Iris pigment epithelial cell (primary cell): Measurements from ENCODE around the gene CYP21A2.
"Not testable (repeated sequence)": the region's sequence is repeated elsewhere in the genome, so short reads cannot be mapped to it uniquely, and the experiment has no call there.

Experiments used
- DNase-seq: peaks from one replicate; pipeline ENCODE4 v3.0.0-alpha.2; 2011; ENCODE audit warnings: low read depth

The CYP21A2 gene

DNA sequence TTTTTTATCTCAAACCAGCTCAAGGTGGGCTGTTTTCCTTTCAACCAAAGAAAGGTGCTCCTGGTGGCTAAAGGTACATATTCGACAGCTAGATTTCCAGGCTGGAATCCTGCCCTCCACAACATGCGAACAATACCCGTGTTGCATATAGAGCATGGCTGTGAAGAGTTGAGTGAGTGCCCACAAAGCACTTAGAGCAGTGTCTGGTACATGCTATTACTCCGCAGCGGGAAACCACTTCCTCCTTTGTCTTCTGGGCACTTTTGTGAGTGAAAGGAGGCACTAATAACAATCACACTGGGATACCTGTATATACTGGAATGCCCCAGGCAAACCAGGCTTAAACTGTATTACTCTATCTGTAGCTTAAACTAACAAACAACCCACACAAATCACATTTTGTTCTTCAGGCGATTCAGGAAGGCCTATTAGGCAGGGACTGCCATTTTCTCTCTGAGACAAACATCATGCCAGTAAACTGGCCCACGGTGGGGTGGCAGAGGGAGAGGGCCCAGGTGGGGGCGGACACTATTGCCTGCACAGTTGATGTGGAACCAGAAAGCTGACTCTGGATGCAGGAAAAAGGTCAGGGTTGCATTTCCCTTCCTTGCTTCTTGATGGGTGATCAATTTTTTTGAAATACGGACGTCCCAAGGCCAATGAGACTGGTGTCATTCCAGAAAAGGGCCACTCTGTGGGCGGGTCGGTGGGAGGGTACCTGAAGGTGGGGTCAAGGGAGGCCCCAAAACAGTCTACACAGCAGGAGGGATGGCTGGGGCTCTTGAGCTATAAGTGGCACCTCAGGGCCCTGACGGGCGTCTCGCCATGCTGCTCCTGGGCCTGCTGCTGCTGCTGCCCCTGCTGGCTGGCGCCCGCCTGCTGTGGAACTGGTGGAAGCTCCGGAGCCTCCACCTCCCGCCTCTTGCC lies at the start of gene CYP21A2:
Gene CYP21A2, plus strand, starts transcription at position 818 of the 927 bp plus-strand sequence. Its CDS starts 8 bp downstream, at position 826.
- DNase-seq: not testable (repeated sequence)

DNA sequence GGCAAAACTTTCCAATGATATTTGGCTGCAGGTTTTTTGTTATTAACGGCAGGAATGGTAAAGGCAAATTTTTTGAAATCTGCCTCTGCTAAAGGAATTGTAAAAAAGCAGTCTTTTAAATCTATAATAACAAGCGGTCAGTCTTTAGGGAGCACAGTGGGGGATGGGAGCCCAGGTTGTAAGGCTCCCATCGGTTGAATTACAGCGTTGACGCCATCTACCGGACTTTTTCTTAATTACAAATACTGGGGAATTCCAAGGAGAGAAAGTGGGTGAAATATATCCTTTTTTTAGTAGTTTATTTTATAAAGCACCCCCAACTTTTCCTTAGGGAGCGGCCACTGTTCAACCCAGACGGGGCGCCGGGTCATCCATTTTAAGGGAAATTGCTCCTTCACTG lies 48.9 kb upstream of the CYP21A2 start:
- not testable (repeated sequence) for DNase-seq

- not testable (repeated sequence) for DNase-seq
Measured at GRCh38 chr6:31994421-31994820, 43.8 kb upstream of the CYP21A2 start.

DNA sequence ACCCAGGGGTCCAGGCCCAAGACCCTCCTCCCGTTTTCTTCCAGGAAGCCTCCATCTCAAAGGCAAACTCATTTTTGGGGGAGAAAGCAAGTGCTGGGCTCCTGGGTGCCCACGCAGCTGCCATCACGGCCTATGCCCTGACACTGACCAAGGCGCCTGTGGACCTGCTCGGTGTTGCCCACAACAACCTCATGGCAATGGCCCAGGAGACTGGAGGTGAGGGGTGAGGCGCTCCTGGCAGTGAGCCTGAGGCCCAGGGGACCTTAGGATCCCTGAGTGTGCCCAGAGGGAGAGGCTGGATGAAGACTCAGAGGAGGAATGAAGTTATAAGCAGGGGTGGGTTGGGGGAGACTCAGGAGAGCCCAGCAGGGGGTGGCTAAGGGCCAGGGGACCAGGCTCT lies 41.8 kb upstream of the CYP21A2 start:
- not testable (repeated sequence) for DNase-seq

DNA sequence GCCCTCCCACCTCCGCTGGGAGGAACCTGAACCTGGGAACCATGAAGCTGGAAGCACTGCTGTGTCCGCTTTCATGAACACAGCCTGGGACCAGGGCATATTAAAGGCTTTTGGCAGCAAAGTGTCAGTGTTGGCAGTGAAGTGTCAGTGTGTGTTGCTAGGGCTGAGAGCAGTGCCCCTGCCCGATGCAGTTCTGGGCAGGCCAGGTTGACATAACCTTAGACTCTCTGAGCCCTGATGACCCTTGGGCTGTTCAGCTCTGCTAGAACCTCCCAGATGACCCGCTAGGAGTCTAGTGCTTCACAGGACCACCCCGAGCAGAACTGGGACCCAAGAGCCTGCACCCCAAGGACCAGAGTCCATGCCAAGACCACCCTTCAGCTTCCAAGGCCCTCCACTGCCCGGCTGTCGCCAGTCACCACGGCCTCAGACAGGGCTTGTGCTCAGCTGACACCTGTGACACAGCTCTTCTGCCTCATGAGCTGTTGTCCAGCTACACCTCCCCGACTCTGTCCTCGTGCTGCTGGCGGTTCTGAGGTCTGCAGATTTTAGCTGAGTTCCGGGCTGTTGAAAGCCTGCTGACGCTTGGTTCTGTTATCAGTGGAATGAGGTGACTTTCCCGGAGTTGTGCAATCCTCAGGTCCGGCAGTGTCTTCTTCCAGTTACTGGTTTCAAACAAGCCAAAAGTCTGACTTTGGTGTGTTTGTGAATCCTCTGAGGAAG lies 35.5 kb upstream of the CYP21A2 start:
- not testable (repeated sequence) for DNase-seq

- not testable (repeated sequence) for DNase-seq
Measured at GRCh38 chr6:32003301-32003700, 34.9 kb upstream of the CYP21A2 start.

DNA sequence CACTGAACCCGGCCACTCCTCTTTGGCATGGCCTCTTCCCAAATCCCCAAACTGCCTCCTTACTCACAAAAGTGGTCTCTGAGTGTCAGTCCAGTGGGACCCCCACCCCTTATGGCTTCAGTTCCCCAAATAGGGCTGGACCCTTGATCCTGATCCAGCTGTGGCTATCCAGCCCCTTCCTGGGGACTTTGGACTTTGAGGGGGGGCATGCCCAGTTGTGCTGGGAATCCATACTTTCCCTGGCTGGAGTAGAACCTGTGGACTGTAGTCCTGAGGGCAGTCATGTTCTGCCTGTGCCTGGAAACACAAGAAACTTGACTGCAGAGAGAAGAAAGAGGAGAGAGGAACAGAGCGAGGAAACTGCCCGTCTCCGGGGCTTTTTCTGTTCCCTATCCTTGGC lies 33.8 kb upstream of the CYP21A2 start:
- DNase-seq: not testable (repeated sequence)

- DNase-seq: not testable (repeated sequence)
Measured at GRCh38 chr6:32004864-32005537, 33.2 kb upstream of the CYP21A2 start.

- DNase-seq: not testable (repeated sequence)
Measured at GRCh38 chr6:32005538-32005880, 32.7 kb upstream of the CYP21A2 start.

DNA sequence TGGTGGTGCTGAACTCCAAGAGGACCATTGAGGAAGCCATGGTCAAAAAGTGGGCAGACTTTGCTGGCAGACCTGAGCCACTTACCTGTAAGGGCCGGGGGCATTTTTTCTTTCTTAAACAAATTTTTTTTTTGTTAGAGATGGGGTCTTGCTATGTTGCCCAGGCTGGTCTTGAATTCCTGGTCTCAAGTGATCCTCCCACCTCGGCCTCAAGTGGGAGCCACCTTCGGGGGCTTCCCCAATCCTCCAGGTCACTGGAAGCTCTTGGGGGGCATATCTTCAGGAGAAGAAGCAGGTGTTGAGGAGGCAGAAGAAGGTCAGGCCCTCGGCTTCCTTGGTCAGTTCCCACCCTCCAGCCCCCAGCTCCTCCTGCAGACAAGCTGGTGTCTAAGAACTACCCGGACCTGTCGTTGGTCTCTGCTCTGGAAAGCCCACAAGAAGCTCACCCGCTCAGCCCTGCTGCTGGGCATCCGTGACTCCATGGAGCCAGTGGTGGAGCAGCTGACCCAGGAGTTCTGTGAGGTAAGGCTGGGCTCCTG lies 32.2 kb upstream of the CYP21A2 start:
- DNase-seq: not testable (repeated sequence)

DNA sequence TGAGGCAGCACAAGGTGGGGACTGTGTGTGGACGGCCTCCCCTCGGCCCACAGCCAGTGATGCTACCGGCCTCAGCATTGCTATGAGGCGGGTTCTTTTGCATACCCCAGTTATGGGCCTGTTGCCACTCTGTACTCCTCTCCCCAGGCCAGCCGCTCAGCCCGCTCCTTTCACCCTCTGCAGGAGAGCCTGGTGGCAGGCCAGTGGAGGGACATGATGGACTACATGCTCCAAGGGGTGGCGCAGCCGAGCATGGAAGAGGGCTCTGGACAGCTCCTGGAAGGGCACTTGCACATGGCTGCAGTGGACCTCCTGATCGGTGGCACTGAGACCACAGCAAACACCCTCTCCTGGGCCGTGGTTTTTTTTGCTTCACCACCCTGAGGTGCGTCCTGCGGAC lies 31.1 kb upstream of the CYP21A2 start:
- not testable (repeated sequence) for DNase-seq

GRCh38 chr6:32008037-32008436 lies 30.2 kb upstream of the CYP21A2 start:
- not testable (repeated sequence) for DNase-seq

GRCh38 chr6:32008616-32009015 lies 29.6 kb upstream of the CYP21A2 start:
- not testable (repeated sequence) for DNase-seq

- not testable (repeated sequence) for DNase-seq
Measured at GRCh38 chr6:32009537-32009936, 28.7 kb upstream of the CYP21A2 start.

DNA sequence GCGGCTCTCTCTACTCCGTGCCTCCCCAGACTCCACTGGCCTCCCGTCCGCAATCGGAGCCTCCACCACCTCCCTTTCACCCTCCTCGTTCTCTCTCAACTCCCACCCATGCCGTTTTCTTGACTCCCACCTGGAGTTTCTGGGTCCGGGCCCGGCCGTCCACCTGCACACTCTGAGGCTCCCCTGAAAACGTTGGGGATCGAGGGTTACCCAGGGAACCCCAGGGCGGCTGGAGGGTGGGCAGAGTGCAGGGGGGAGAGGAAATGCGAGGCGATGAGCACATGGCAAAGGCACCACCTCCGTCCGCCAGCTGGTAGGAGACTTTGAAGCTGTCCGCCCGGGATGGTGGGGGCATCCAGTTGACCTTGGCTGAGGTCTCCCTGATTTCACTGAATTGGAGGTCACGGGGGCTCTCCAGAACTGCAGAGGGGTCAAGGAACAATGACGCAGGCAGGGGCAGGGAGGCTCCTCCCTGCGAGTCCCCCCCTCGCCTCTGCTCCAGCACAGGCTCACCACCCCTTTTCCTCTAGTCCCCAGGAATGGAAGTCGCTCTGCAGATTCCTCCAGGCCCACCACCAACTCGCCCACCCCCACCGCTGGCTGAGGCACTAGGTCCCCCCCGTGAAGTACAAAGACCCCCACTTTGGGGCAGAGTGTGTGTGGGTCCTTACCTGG lies 27.2 kb upstream of the CYP21A2 start:
- not testable (repeated sequence) for DNase-seq

- DNase-seq: not testable (repeated sequence)
Measured at GRCh38 chr6:32012941-32013617, 25.1 kb upstream of the CYP21A2 start.

DNA sequence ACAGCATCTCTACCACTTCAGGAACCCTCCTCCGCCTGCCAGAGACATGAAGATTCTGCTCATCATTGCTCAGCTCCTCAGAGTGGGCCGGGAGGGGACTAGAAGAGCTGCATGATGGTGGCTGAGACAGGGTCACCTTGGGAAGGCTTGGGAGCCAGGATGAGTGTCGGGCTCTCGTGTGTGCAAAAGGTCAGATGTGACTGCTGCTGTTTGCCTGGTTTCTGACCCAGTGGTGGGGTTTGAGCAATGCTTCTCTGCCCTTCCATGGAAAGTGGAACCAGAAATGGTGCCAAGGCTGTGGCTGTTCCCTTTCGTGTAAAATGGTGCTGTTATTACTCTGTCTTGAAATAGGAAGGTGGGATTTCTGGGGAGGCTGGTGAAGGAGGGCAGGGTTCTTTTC lies 24.5 kb upstream of the CYP21A2 start:
- DNase-seq: not testable (repeated sequence)

DNA sequence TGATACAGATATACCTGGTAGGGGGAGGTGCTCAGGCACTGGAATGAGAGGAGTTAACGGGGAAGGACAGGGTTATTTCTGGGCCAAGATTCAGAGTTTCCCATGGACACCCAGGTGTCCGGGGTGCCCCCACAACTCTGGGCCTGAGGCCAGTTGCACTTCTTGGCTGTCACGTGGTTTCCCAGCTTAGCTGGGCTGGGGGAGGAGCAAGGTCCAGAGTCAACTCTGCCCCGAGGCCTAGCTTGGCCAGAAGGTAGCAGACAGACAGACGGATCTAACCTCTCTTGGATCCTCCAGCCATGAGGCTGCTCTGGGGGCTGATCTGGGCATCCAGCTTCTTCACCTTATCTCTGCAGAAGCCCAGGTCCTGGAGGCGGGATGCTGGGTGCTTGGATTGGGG lies 23.7 kb upstream of the CYP21A2 start, which contains the start of gene C4B:
Gene C4B, plus strand, starts transcription at position 249 of the 400 bp plus-strand sequence. Its CDS starts 51 bp downstream, at position 300.
- not testable (repeated sequence) for DNase-seq

- DNase-seq: not testable (repeated sequence)
Measured at GRCh38 chr6:32022100-32022499, 16.1 kb upstream of the CYP21A2 start.

DNA sequence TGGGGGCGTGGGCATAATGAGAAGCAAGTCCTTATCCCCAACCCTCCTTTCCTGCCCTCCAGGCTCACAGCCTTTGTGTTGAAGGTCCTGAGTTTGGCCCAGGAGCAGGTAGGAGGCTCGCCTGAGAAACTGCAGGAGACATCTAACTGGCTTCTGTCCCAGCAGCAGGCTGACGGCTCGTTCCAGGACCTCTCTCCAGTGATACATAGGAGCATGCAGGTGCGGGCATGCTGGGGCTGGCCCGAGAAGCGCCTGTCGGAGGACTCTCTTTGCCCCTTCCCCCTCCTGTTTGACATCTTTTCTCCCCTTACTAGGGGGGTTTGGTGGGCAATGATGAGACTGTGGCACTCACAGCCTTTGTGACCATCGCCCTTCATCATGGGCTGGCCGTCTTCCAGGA lies 9.6 kb upstream of the CYP21A2 start:
- DNase-seq: not testable (repeated sequence)

- DNase-seq: not testable (repeated sequence)
Measured at GRCh38 chr6:32029553-32029952, 8.7 kb upstream of the CYP21A2 start.
